Adrenal gland (tissue), 12 donors: ENCODE results near the gene IQGAP1. TPM values are rescaled to one million over a fixed set of nuclear protein-coding genes. Genes with fewer than 3 reads are reported as not detected.

Experiments
- DNase-seq, 7 donors: peaks; one replicate each; pipeline ENCODE4 v3.0.0-alpha.2; 2019 to 2020
- H3K27ac ChIP-seq, 5 donors: fragments of 200-600 bp; sonication (generic) in 4 of 5; 1 replicate in 3 of 5; 2 replicates in 2 of 5; pipeline versions ENCODE4 v1.5.1 to v1.8.0; 2016 to 2020; ENCODE audit warnings: mild to moderate bottlenecking in 1 of 5
- H3K27me3 ChIP-seq: fragments of 200-600 bp; 2 replicates; pipeline ENCODE4 v1.8.0; 2021
- H3K36me3 ChIP-seq, 2 donors: fragments of 200-600 bp; replicated peaks in 1 of 2; 1 replicate in 1 of 2; 2 replicates in 1 of 2; pipeline versions ENCODE4 v1.5.1 to v1.8.0; 2018 to 2022
- H3K4me1 ChIP-seq, 2 donors: fragments of 200-600 bp; replicated peaks in 1 of 2; 1 replicate in 1 of 2; 2 replicates in 1 of 2; pipeline versions ENCODE4 v1.5.1 to v1.8.0; 2018 to 2021
- H3K4me3 ChIP-seq, 4 donors: fragments of 200-600 bp; sonication (generic) in 3 of 4; one replicate each; pipeline ENCODE4 v1.5.1; 2016 to 2018
- H3K9me3 ChIP-seq, 3 donors: fragments of 200-600 bp; sonication (generic) in 1 of 3; replicated peaks in 1 of 3; 1 replicate in 2 of 3; 2 replicates in 1 of 3; pipeline versions ENCODE4 v1.5.1 to v1.8.0; 2016 to 2021
- CTCF ChIP-seq, 6 experiments: fragments of 450-650 bp in 4 of 6; fragments of 200-600 bp in 2 of 6; sonication (generic) in 1 of 6; IDR thresholded peaks; 1 replicate in 5 of 6; 2 replicates in 1 of 6; pipeline versions ENCODE4 v1.5.1 to v1.8.0; 2016 to 2021; ENCODE audit warnings: antibody characterized with exemption in 6 of 6, mild to moderate bottlenecking in 2 of 6, moderate library complexity in 1 of 6
- POLR2A ChIP-seq, 2 donors: fragments of 450-650 bp; IDR thresholded peaks; one replicate each; pipeline ENCODE4 v1.6.1; 2017; ENCODE audit warnings: antibody characterized with exemption in 2 of 2, mild to moderate bottlenecking in 2 of 2, moderate library complexity in 1 of 2
- WGBS, 4 donors: extraction: QIAGEN DNeasy Blood & Tissue Kit in 2 of 4; methylation state at CpG; one replicate each; pipeline versions ENCODE4 v1.1.5 to v1.1.7; 2013 to 2017; 5-methylcytosine and 5-hydroxymethylcytosine counted together
- intact Hi-C, 2 donors: fragments of 100-400 bp; cut with DNase I; formaldehyde crosslinking; loops; one replicate each; pipeline versions ENCODE4 v1.14.1 to v1.15.0; 2022 to 2023
- polyA plus RNA-seq, 3 donors: library from polyadenylated mRNA; stranded (reverse); fragments of 200-250 nt in 2 of 3; fragments of 350-450 nt in 1 of 3; fragmentation: Illumina TruSeq in 1 of 3; extraction: RNeasy Lipid Tissue Mini Kit (QIAGEN cat#74804) in 1 of 3; gene quantifications; one replicate each; pipeline ENCODE4 v1.2.3, GENCODE V29; 2013 to 2014
- total RNA-seq, 9 donors: library from RNA; depleted of rRNA in 4 of 9; stranded (reverse); fragments of >200 nt in 4 of 9; fragments of 120-200 nt in 1 of 9; fragmentation: NEBNext Ultra II Directional in 1 of 9; extraction: Animal tissue kit (Norgen Biotek cat#: 25700) in 1 of 9; gene quantifications; one replicate each; pipeline versions ENCODE4 v1.1.0 to v1.2.4, GENCODE V29; 2013 to 2023
- donor health status: healthy with polysubstance abuse.
- donor health status: Bipolar disorder and iron deficiency.
- donor health status: DM: yes; HTN: yes; CAD: no.
- donor health status: DM: no; HTN: no; CAD: no.
- donor health status: DM: no; HTN: no; CAD: no.
- donor health status: DM: yes; HTN: yes; CAD: no.

Gene IQGAP1
- total and polyA plus RNA-seq, 12 donors: 34.3 to 261 (median 150) TPM

- no peaks in the 10 kb centered on the region for H3K9me3 ChIP-seq
- H3K4me1 ChIP-seq: no peaks in the 10 kb centered on the region
- intact Hi-C loops: loop anchor here (5.0 to 10.0 kb wide), 2 partner anchors 158 to 161 kb away; no protein-coding TSS in a partner anchor
- TF ChIP-seq POLR2A (IDR thresholded peaks at IDR 0.05) (no peak), CTCF (IDR thresholded peaks at IDR 0.05) (no peak)
- DNase-seq: no peak
- peaks cover 0 to 80% of the 10 kb centered on the region in 2 donors for H3K36me3 ChIP-seq
- H3K27ac ChIP-seq: no peak overlapping the region
- H3K27me3 ChIP-seq: no peaks in the 10 kb centered on the region
- 35 to 82% (median 59%) methylated on average over 1 of the region's 1 CpG for WGBS, 4 donors
- H3K4me3 ChIP-seq: no peak overlapping the region
Observed at GRCh38 chr15:90483012-90483307, 94.9 kb downstream of the IQGAP1 start.

DNA sequence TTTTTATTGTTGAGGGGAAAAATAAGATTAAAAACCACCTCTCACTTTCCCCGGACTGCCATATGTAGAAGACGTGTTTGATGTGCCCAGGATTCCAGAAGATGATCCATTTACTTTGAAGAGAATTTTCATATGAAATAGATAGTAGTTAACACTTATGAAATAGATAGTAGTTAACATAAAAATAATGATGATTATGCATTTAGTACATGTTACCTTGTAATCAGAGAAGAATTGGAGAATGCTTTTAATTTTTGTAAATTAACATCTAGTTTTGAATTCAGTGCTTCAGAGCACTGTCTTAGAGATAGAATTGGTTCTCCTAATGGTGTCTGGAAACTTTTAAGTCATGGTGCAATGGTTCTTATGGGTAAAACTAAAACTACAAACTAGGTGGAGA is 95.6 kb downstream of the IQGAP1 start:
- Histone ChIP-seq H3K4me1 (no peaks in the 10 kb centered on the region), H3K36me3 (peaks cover 0 to 80% of the 10 kb centered on the region in 2 donors), H3K27ac (no peak overlapping the region), H3K4me3 (no peak overlapping the region), H3K27me3 (no peaks in the 10 kb centered on the region), H3K9me3 (no peaks in the 10 kb centered on the region)
- no peak for DNase-seq
- TF ChIP-seq CTCF (IDR thresholded peaks at IDR 0.05): no peak
- no peak for TF ChIP-seq POLR2A (IDR thresholded peaks at IDR 0.05)
- 93 to 98% (median 96%) methylated on average over 2 of the region's 2 CpGs for WGBS, 4 donors
- intact Hi-C loops: loop anchor here (5.0 to 10.0 kb wide), 2 partner anchors 159 to 161 kb away; no protein-coding TSS in a partner anchor

GRCh38 chr15:90487186-90487585 is 99.1 kb downstream of the IQGAP1 start:
- TF ChIP-seq POLR2A (IDR thresholded peaks at IDR 0.05): no peak
- no peak for TF ChIP-seq CTCF (IDR thresholded peaks at IDR 0.05)
- Histone ChIP-seq H3K4me1 (no peaks in the 10 kb centered on the region), H3K4me3 (no peak overlapping the region), H3K9me3 (no peaks in the 10 kb centered on the region), H3K36me3 (peaks cover 0 to 86% of the 10 kb centered on the region in 2 donors), H3K27me3 (no peaks in the 10 kb centered on the region), H3K27ac (no peak overlapping the region)
- intact Hi-C loops: loop anchor here in 1 of 2 donors (10.0 kb wide), 1 partner anchor 162 kb away; no protein-coding TSS in a partner anchor
- no peak for DNase-seq
- 85 to 93% (median 90%) methylated on average over 8 of the region's 8 CpGs for WGBS, 4 donors

DNA sequence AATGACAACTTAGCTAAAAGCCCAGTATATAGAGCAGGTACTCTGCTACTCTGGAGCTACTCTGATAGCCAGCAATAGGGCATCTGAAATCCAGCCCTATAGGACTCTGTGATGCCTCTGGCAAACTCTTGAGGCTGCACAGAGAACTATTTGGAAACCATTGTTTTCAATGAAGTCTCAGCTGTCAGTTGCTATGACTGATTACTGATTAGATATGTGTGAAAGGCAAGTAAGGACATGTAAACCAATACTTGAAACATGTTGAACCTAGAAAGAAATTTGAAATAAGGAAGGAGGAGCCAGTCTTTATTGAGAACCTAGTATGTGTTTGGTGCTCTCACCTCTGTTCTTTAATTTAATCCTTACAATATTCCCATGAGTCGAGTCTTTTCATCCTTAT is 101.5 kb downstream of the IQGAP1 start:
- no peak for TF ChIP-seq CTCF (IDR thresholded peaks at IDR 0.05)
- no peak for TF ChIP-seq POLR2A (IDR thresholded peaks at IDR 0.05)
- Histone ChIP-seq H3K4me3 (no peak overlapping the region), H3K36me3 (peaks cover 0 to 88% of the 10 kb centered on the region in 2 donors), H3K9me3 (no peaks in the 10 kb centered on the region), H3K27me3 (no peaks in the 10 kb centered on the region), H3K27ac (no peak overlapping the region), H3K4me1 (no peaks in the 10 kb centered on the region)
- WGBS, 4 donors: 82 to 97% (median 95%) methylated on average over 1 of the region's 1 CpG
- no peak for DNase-seq
- intact Hi-C loops: loop anchor here in 1 of 2 donors (10.0 kb wide), 1 partner anchor 165 kb away; no protein-coding TSS in a partner anchor
